ENCODE measurements around the gene ATP4A.

Gene ATP4A

GRCh38 chr19:35524181-35524837 lies 39.1 kb downstream of the ATP4A start:
- DNase-seq (ENCODE audit: low read depth in 2 of 2), result no peak

- DNase-seq (ENCODE audit: low read depth in 2 of 2), result no peak
Observed at GRCh38 chr19:35522745-35523327, 40.6 kb downstream of the ATP4A start.

GRCh38 chr19:35521124-35521743 lies 42.2 kb downstream of the ATP4A start:
- no peak for DNase-seq (ENCODE audit: low read depth in 2 of 2)

GRCh38 chr19:35519291-35519690 lies 44.2 kb downstream of the ATP4A start:
- no peak for DNase-seq (ENCODE audit: low read depth in 2 of 2)

GRCh38 chr19:35518313-35518712 lies 45.1 kb downstream of the ATP4A start:
- no peak for DNase-seq (ENCODE audit: low read depth in 2 of 2)

GRCh38 chr19:35517342-35517741 lies 46.1 kb downstream of the ATP4A start:
- no peak for DNase-seq (ENCODE audit: low read depth in 2 of 2)

GRCh38 chr19:35516310-35516709 lies 47.1 kb downstream of the ATP4A start:
- DNase-seq (ENCODE audit: low read depth in 2 of 2), result no peak

- DNase-seq (ENCODE audit: low read depth in 2 of 2), result no peak
Observed at GRCh38 chr19:35514282-35514809, 49.1 kb downstream of the ATP4A start.

GRCh38 chr19:35513628-35514281 lies 49.7 kb downstream of the ATP4A start, which contains the start of gene DMKN:
TSS of gene DMKN (minus strand) at chr19:35513649. CDS start at chr19:35513475, 174 bp downstream.
- no peak for DNase-seq (ENCODE audit: low read depth in 2 of 2)

- no peak for DNase-seq (ENCODE audit: low read depth in 2 of 2)
Observed at GRCh38 chr19:35512831-35513627, 50.4 kb downstream of the ATP4A start.

- DNase-seq (ENCODE audit: low read depth in 2 of 2), result no peak
Observed at GRCh38 chr19:35511337-35511736, 52.1 kb downstream of the ATP4A start.

GRCh38 chr19:35510626-35510964 lies 52.9 kb downstream of the ATP4A start:
- DNase-seq (ENCODE audit: low read depth in 2 of 2), result no peak

GRCh38 chr19:35509861-35510625 lies 53.4 kb downstream of the ATP4A start:
- peak; percentile 68 to 75 for DNase-seq (ENCODE audit: low read depth in 2 of 2)

GRCh38 chr19:35509018-35509652 lies 54.3 kb downstream of the ATP4A start:
- DNase-seq (ENCODE audit: low read depth in 2 of 2), result no peak

GRCh38 chr19:35508129-35508528 lies 55.3 kb downstream of the ATP4A start:
- no peak for DNase-seq (ENCODE audit: low read depth in 2 of 2)

- no peak for DNase-seq (ENCODE audit: low read depth in 2 of 2)
Observed at GRCh38 chr19:35507561-35507960, 55.9 kb downstream of the ATP4A start.

GRCh38 chr19:35506011-35506410 lies 57.4 kb downstream of the ATP4A start:
- DNase-seq (ENCODE audit: low read depth in 2 of 2), result no peak

GRCh38 chr19:35502751-35503150 lies 60.7 kb downstream of the ATP4A start:
- no peak for DNase-seq (ENCODE audit: low read depth in 2 of 2)

GRCh38 chr19:35501684-35502083 lies 61.8 kb downstream of the ATP4A start:
- DNase-seq (ENCODE audit: low read depth in 2 of 2), result no peak

- no peak for DNase-seq (ENCODE audit: low read depth in 2 of 2)
Observed at GRCh38 chr19:35500611-35501010, 62.8 kb downstream of the ATP4A start.

All from activated CD4-positive, alpha-beta T cell treated with anti-CD3 and anti-CD28 coated beads for 24 hours (primary cell).